Memory B cell (primary cell): Measurements from ENCODE around the gene PAX2.
A peak's percentile ranks its signal among the peaks of the same experiment; 100 is the strongest.
"Not testable (repeated sequence)": the region's sequence is repeated elsewhere in the genome, so short reads cannot be mapped to it uniquely, and the experiment has no call there.

Experiments used
- ATAC-seq: fragments of 150-1000 bp; cut with Tn5 transposase; 2 replicates; pipeline ENCODE4 v1.10.0; 2021; ENCODE audit warnings: low read depth, mild to moderate bottlenecking, moderate library complexity
- DNase-seq, 2 donors: peaks; one replicate each; pipeline ENCODE4 v3.0.0; 2022; ENCODE audit warnings: low spot score in 2 of 2
- H3K27ac Mint-ChIP-seq: one replicate; pipeline ENCODE4 v1.8.0; 2022; ENCODE audit warnings: mild to moderate bottlenecking, moderate library complexity, mixed read lengths
- H3K27me3 Mint-ChIP-seq: one replicate; pipeline ENCODE4 v1.8.0; 2022; ENCODE audit warnings: mixed read lengths
- H3K36me3 Mint-ChIP-seq: one replicate; pipeline ENCODE4 v1.8.0; 2022; ENCODE audit warnings: mild to moderate bottlenecking, mixed read lengths
- H3K4me1 Mint-ChIP-seq: one replicate; pipeline ENCODE4 v1.8.0; 2022; ENCODE audit warnings: mixed read lengths
- H3K4me3 Mint-ChIP-seq: one replicate; pipeline ENCODE4 v1.8.0; 2022; ENCODE audit warnings: mild to moderate bottlenecking, moderate library complexity, mixed read lengths
- H3K9me3 Mint-ChIP-seq: one replicate; pipeline ENCODE4 v1.8.0; 2022; ENCODE audit warnings: mixed read lengths

Gene PAX2

GRCh38 chr10:100744987-100745881 is at the start of gene PAX2:
TSS of gene PAX2 (plus strand) at chr10:100745582. CDS start at chr10:100746261, 679 bp downstream.
- H3K27ac Mint-ChIP-seq, result no peak within 1 kb of the TSS
- H3K4me1 Mint-ChIP-seq, result peaks cover 29% of the 10 kb centered on the region
- H3K36me3 Mint-ChIP-seq, result no peaks in the 10 kb centered on the region
- H3K4me3 Mint-ChIP-seq, result peak within 1 kb of the TSS; percentile 43
- no peaks in the 10 kb centered on the region for H3K9me3 Mint-ChIP-seq
- ATAC-seq (no peak), DNase-seq (no peak)
- H3K27me3 Mint-ChIP-seq, result peaks cover 37% of the 10 kb centered on the region

DNA sequence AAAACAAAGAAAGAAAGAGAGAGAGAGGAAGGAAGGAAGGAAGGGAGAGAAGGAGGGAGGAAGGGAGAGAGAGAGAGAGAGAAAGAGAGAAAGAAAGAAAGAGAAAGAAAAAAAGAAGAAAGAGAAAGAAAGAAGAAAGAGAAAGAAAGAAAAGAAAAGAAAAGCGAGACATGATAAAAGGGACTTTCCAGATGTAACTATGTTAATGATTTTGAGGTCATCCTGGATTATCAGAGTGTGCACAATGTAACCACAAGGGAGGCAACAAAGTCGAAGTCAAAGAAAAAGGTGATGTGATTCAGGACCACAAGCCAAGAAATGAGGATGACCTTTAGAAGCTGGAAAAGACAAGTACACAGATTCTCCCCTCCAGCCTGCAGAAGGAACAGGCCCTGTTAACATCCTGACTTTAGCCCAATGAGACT is 48.9 kb upstream of the PAX2 start:
- ATAC-seq (peak; percentile 70), DNase-seq (no peak)
- H3K4me1 Mint-ChIP-seq, result peaks cover 7% of the 10 kb centered on the region
- H3K27ac Mint-ChIP-seq, result no peak overlapping the region
- no peak overlapping the region for H3K4me3 Mint-ChIP-seq
- H3K9me3 Mint-ChIP-seq, result no peaks in the 10 kb centered on the region
- peaks cover 14% of the 10 kb centered on the region for H3K27me3 Mint-ChIP-seq
- H3K36me3 Mint-ChIP-seq, result no peaks in the 10 kb centered on the region

GRCh38 chr10:100697070-100697469 is 48.3 kb upstream of the PAX2 start:
- H3K36me3 Mint-ChIP-seq, result no peaks in the 10 kb centered on the region
- ATAC-seq, result no peak
- H3K27ac Mint-ChIP-seq, result no peak overlapping the region
- DNase-seq, result no peak
- peaks cover 7% of the 10 kb centered on the region for H3K4me1 Mint-ChIP-seq
- peaks cover 14% of the 10 kb centered on the region for H3K27me3 Mint-ChIP-seq
- H3K4me3 Mint-ChIP-seq, result no peak overlapping the region
- H3K9me3 Mint-ChIP-seq, result no peaks in the 10 kb centered on the region

GRCh38 chr10:100697631-100698030 is 47.8 kb upstream of the PAX2 start:
- Mint-ChIP-seq H3K27ac (no peak overlapping the region), H3K36me3 (no peaks in the 10 kb centered on the region), H3K27me3 (peaks cover 11% of the 10 kb centered on the region)

DNA sequence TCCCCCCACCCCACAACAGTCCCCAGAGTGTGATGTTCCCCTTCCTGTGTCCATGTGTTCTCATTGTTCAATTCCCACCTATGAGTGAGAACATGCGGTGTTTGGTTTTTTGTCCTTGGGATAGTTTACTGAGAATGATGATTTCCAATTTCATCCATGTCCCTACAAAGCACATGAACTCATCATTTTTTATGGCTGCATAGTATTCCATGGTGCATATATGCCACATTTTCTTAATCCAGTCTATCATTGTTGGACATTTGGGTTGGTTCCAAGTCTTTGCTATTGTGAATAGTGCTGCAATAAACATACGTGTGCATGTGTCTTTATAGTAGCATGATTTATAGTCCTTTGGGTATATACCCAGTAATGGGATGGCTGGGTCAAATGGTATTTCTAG is 43.7 kb upstream of the PAX2 start:
- H3K4me3 Mint-ChIP-seq, H3K36me3 Mint-ChIP-seq, H3K27ac Mint-ChIP-seq, ATAC-seq, DNase-seq, H3K4me1 Mint-ChIP-seq, H3K9me3 Mint-ChIP-seq: not testable (repeated sequence)
- peaks cover 18% of the 10 kb centered on the region for H3K27me3 Mint-ChIP-seq

More at GRCh38 chr10:100697631-100698030, 47.8 kb upstream of the PAX2 start:
- ATAC-seq (no peak), DNase-seq (no peak)
- H3K9me3 Mint-ChIP-seq, result no peaks in the 10 kb centered on the region
- no peak overlapping the region for H3K4me3 Mint-ChIP-seq
- H3K4me1 Mint-ChIP-seq, result peaks cover 7% of the 10 kb centered on the region

DNA sequence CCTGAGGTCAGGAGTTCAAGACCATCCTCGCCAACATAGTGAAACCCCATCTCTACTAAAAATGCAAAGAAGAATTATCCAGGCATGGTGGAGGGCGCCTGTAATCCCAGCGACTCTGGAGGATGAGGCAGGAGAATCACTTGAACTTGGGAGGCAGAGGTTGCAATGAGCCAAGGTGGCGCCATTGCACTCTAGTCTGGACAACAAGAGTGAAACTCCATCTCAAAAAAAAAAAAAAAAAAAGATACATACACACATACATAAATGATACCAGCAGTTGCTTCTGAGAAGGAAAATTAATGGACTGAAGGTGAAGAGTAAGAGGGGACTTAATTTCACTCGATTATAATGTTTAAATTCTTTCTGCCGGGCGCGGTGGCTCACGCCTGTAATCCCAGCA is 40.2 kb upstream of the PAX2 start:
- Mint-ChIP-seq H3K4me1 (no peaks in the 10 kb centered on the region), H3K27me3 (peaks cover 21% of the 10 kb centered on the region), H3K36me3 (peaks cover 3% of the 10 kb centered on the region), H3K4me3 (no peak overlapping the region), H3K9me3 (peaks cover 1% of the 10 kb centered on the region), H3K27ac (no peak overlapping the region)
- no peak for ATAC-seq
- no peak for DNase-seq

- DNase-seq, result no peak
Observed at GRCh38 chr10:100707261-100707848, 38.0 kb upstream of the PAX2 start.

DNA sequence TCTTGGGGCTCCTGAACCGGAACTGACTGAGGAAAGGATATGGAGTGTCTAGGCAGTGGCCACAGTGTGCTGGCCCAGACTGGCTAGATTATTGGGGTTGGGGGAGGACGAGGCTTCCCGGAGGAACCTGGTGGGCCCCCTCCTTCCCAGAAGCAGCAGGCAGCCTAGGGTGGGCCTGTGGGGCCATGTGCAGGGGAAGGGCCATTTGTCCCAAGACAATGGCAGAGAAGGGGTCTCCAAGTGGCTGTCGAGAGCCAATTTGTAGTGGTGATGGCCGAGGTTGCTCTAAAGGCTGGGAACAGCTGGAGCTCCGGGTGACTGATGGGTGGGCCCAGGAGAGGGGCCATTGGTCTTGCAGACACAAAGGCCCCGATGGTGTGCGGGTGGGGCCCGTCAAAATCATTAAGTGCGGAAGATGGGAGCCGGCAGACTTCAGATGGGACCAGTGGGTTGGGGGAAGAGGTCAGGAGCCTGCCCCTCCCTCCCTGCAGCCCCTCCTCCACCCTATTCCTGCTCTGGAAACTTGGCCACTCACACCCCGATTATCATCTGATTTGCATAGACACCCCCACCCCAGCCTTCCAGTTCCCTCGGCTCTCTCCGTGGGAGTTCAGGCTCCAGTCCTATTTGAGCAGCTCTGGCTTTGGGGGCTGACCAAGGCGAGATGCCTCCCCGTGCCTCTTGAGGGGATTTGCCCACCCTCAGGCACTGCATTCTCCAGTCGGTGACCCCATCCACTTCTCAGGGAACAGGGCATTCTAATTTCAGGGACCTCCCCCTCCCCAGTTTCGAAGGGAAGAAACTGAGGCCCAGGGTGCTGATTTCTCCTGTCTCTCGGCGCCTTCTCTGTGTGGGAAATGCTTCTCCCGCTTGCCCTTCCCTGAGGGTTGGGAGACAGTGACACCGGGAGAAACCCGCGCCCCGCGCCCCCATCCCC is 36.0 kb upstream of the PAX2 start:
- DNase-seq (no peak), ATAC-seq (no peak)
- H3K27ac Mint-ChIP-seq, result no peak overlapping the region
- peaks cover 5% of the 10 kb centered on the region for H3K4me1 Mint-ChIP-seq
- H3K27me3 Mint-ChIP-seq, result peaks cover 38% of the 10 kb centered on the region
- peaks cover 1% of the 10 kb centered on the region for H3K9me3 Mint-ChIP-seq
- H3K36me3 Mint-ChIP-seq, result peaks cover 3% of the 10 kb centered on the region
- H3K4me3 Mint-ChIP-seq, result no peak overlapping the region

More at GRCh38 chr10:100707261-100707848, 38.0 kb upstream of the PAX2 start:
- Mint-ChIP-seq H3K4me1 (peaks cover 3% of the 10 kb centered on the region), H3K4me3 (no peak overlapping the region), H3K27ac (no peak overlapping the region), H3K36me3 (peaks cover 3% of the 10 kb centered on the region), H3K9me3 (peaks cover 1% of the 10 kb centered on the region), H3K27me3 (peaks cover 31% of the 10 kb centered on the region)
- no peak for ATAC-seq

- H3K27ac Mint-ChIP-seq, result no peak overlapping the region
- peaks cover 47% of the 10 kb centered on the region for H3K27me3 Mint-ChIP-seq
- peaks cover 4% of the 10 kb centered on the region for H3K36me3 Mint-ChIP-seq
- ATAC-seq (no peak), DNase-seq (no peak)
- peaks cover 8% of the 10 kb centered on the region for H3K4me1 Mint-ChIP-seq
- peaks cover 1% of the 10 kb centered on the region for H3K9me3 Mint-ChIP-seq
- H3K4me3 Mint-ChIP-seq, result no peak overlapping the region
Observed at GRCh38 chr10:100710151-100710871, 35.1 kb upstream of the PAX2 start.

DNA sequence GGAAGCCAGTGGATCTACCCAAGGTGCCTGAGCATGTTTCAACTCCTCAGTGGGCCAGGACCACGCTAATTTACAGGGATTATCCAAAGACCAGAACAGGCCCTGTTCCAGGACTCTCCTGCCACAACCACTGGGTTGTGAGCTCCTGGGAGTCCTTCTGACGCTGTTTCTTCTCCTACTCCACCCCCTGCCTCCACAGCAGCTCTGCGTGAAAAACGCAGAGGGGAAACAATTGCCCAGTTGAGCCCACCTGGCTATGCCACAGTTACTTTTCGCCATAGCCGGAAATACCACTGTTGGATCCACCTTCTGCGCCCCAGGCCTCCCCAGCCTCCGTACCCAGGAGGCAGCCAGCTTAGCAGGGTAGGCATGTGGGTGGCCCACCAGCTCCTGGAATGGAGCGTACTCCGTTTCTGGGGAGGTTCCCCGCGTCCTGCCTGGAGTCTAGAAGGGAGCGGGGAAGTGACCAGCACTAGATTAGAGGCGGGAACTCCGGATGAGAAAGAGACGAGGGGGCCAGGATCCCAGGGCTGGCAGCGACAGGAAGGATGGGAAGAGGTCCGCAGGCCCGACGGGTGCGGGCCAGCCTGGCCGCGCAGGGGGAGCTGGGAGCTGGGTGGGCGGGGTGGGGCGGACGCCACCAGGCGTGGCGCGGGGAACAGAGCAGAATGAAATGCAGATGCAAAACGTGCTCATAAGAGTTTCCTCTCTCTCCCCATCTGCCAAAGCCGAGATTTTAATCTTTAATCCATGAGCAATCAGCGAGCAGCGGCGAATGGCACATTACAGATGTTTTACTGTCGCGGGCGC is 32.1 kb upstream of the PAX2 start:
- no peak overlapping the region for H3K27ac Mint-ChIP-seq
- no peaks in the 10 kb centered on the region for H3K9me3 Mint-ChIP-seq
- H3K4me3 Mint-ChIP-seq, result peak overlapping the region; percentile 69
- peaks cover 13% of the 10 kb centered on the region for H3K4me1 Mint-ChIP-seq
- H3K27me3 Mint-ChIP-seq, result peaks cover 45% of the 10 kb centered on the region
- H3K36me3 Mint-ChIP-seq, result peaks cover 2% of the 10 kb centered on the region
- ATAC-seq, result no peak
- no peak for DNase-seq

DNA sequence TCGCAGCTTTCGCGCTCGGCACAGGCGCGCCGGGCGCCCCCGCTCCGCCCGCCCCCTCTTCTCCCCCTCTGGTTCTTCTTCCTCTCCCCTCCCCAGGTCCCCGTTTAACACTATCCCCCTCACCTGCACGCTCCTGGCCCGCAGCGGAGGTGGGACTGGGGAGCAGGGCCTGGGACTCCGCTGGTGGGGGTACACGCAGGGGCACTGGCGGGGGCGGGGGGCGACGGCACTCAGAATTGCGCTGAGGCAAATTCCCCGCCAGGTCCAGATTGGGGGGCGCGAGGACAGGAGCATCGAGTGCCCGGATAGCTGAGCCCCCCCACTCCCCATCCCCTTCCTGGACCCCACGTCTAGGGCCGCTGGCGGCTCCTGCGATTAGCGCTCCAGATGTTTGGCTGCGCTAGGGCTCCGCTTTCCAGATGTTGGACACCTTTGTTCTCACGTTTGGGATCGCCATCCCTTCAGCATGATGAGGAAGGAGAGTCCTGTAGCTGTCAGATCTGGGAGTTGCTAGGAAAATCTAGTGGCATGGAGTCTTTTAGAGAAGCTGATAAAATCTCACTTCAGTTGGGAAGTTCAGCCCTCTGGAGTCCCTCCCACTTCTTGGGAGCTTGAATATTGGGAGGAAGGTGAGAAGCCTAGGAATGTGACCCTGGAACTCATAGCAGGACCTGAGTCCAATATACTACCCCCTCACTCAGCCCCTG is 31.4 kb upstream of the PAX2 start:
- ATAC-seq, result no peak
- Mint-ChIP-seq H3K27ac (no peak overlapping the region), H3K4me3 (no peak overlapping the region), H3K36me3 (peaks cover 2% of the 10 kb centered on the region), H3K27me3 (peaks cover 45% of the 10 kb centered on the region), H3K9me3 (no peaks in the 10 kb centered on the region), H3K4me1 (peaks cover 13% of the 10 kb centered on the region)
- DNase-seq, result no peak

GRCh38 chr10:100714566-100714950 is 30.8 kb upstream of the PAX2 start:
- Mint-ChIP-seq H3K4me1 (peaks cover 13% of the 10 kb centered on the region), H3K9me3 (no peaks in the 10 kb centered on the region), H3K27ac (no peak overlapping the region), H3K4me3 (no peak overlapping the region), H3K27me3 (peaks cover 47% of the 10 kb centered on the region), H3K36me3 (peaks cover 2% of the 10 kb centered on the region)
- no peak for DNase-seq
- no peak for ATAC-seq
